Measurements from ENCODE around the gene OR10J5.
"Not testable (repeated sequence)": the region's sequence is repeated elsewhere in the genome, so short reads cannot be mapped to it uniquely, and the experiment has no call there.

Gene OR10J5

DNA sequence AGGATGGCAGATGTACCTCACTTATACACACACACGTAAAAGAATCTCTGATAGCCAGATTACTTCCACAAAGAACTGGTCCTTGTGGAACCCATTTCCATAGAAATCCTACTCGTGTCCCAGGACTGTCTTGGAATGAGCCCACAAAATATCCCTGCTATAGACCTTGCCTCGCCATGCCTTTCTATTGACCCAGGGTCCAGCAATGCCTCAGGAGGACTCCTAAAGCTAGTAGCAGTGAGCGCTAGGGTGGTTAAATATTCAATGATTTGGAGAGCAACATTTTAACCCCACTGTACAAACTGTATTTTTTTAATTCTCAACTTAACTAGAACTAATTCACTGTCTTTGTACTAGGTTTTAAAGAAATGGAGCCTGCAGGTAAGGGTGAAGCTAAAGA, 26.9 kb downstream of the OR10J5 start:
- Histone ChIP-seq H3K79me2 (ENCODE audit: insufficient read depth, low read length) (no peaks in the 10 kb centered on the region), H2AFZ (ENCODE audit: low read depth, low read length, severe bottlenecking) (no peak overlapping the region), H4K20me1 (ENCODE audit: low read depth, low read length) (no peaks in the 10 kb centered on the region), H3K4me3 (ENCODE audit: insufficient read depth, low read length, poor library complexity, severe bottlenecking) (no peak overlapping the region), H3K4me2 (ENCODE audit: low read depth, low read length, poor library complexity, severe bottlenecking) (no peak overlapping the region), H3K36me3 (ENCODE audit: low read length) (no peaks in the 10 kb centered on the region), H3K9me3 (ENCODE audit: insufficient read depth, low read length) (no peaks in the 10 kb centered on the region), H3K27ac (ENCODE audit: low read depth, low read length) (no peak overlapping the region), H3K27me3 (ENCODE audit: low read length) (no peaks in the 10 kb centered on the region), H3F3A (ENCODE audit: insufficient read depth) (no peaks in the 10 kb centered on the region), H3K9ac (ENCODE audit: low read length) (no peak overlapping the region), H3K9me2 (replicated peaks; ENCODE audit: insufficient read depth, low read length) (no peaks in the 10 kb centered on the region)
- TF ChIP-seq CTCF (IDR thresholded peaks at IDR 0.05; ENCODE audit: insufficient read depth, low read length, poor library complexity, severe bottlenecking) (no peak), EZH2phosphoT487 (conservative IDR thresholded peaks at IDR 0.05; ENCODE audit: low read length) (no peak)

DNA sequence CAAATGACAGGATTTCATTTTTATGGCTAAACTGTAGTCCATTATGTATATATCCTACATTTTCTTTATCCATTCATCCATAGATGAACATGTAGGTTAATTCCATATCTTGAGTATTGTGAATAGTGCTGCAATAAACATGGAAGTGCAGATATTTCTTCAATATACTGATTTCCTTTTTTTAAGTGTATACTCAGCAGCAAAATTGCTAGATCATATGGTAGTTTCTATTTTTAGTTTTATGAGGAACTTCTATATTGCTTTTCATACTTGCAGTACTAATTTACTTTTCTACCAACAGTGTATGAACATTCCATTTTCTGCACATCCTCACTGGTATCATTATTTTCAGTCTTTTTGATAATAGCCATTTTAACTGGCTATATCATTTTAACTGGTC, 30.1 kb downstream of the OR10J5 start:
- Histone ChIP-seq H3K79me2 (ENCODE audit: insufficient read depth, low read length) (no peaks in the 10 kb centered on the region), H3K27ac (ENCODE audit: low read depth, low read length) (no peak overlapping the region), H2AFZ (ENCODE audit: low read depth, low read length, severe bottlenecking) (no peak overlapping the region), H3K9me2 (replicated peaks; ENCODE audit: insufficient read depth, low read length) (no peaks in the 10 kb centered on the region), H3K9me3 (ENCODE audit: insufficient read depth, low read length) (no peaks in the 10 kb centered on the region), H3K27me3 (ENCODE audit: low read length) (no peaks in the 10 kb centered on the region), H3K4me3 (ENCODE audit: insufficient read depth, low read length, poor library complexity, severe bottlenecking) (no peak overlapping the region), H3K36me3 (ENCODE audit: low read length) (no peaks in the 10 kb centered on the region), H4K20me1 (ENCODE audit: low read depth, low read length) (no peaks in the 10 kb centered on the region), H3K9ac (ENCODE audit: low read length) (no peak overlapping the region), H3F3A (ENCODE audit: insufficient read depth) (no peaks in the 10 kb centered on the region), H3K4me2 (ENCODE audit: low read depth, low read length, poor library complexity, severe bottlenecking) (no peak overlapping the region)
- TF ChIP-seq CTCF (IDR thresholded peaks at IDR 0.05; ENCODE audit: insufficient read depth, low read length, poor library complexity, severe bottlenecking): no peak
- no peak for TF ChIP-seq EZH2phosphoT487 (conservative IDR thresholded peaks at IDR 0.05; ENCODE audit: low read length)

DNA sequence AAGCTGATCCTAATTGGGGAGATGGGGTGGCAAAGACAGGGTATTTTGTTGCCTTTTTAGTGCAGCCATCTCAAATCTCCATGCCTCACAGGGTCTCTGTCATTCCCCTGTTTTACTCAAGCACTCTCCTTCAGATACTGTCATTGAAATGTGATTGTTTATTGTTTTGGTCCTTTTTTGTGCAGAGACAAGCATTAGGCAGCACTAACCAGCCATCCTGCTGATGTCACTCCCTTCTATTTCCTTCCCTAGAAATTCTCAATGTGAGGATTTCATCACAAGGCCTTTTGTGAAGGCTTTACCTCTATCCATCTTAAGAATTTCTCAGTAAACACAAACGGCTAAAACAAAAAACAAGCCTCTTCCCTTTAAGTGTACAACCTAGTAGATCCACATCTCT, 34.7 kb downstream of the OR10J5 start:
- Histone ChIP-seq H3K4me3 (ENCODE audit: insufficient read depth, low read length, poor library complexity, severe bottlenecking) (no peak overlapping the region), H2AFZ (ENCODE audit: low read depth, low read length, severe bottlenecking) (no peak overlapping the region), H3K27ac (ENCODE audit: low read depth, low read length) (no peak overlapping the region), H3K27me3 (ENCODE audit: low read length) (no peaks in the 10 kb centered on the region), H3K4me2 (ENCODE audit: low read depth, low read length, poor library complexity, severe bottlenecking) (no peak overlapping the region), H3K36me3 (ENCODE audit: low read length) (no peaks in the 10 kb centered on the region), H3K9me3 (ENCODE audit: insufficient read depth, low read length) (no peaks in the 10 kb centered on the region), H3K9me2 (replicated peaks; ENCODE audit: insufficient read depth, low read length) (no peaks in the 10 kb centered on the region), H4K20me1 (ENCODE audit: low read depth, low read length) (no peaks in the 10 kb centered on the region), H3F3A (ENCODE audit: insufficient read depth) (no peaks in the 10 kb centered on the region), H3K79me2 (ENCODE audit: insufficient read depth, low read length) (no peaks in the 10 kb centered on the region), H3K9ac (ENCODE audit: low read length) (no peak overlapping the region)
- TF ChIP-seq EZH2phosphoT487 (conservative IDR thresholded peaks at IDR 0.05; ENCODE audit: low read length) (no peak), CTCF (IDR thresholded peaks at IDR 0.05; ENCODE audit: insufficient read depth, low read length, poor library complexity, severe bottlenecking) (no peak)

GRCh38 chr1:159494513-159495210, 41.1 kb downstream of the OR10J5 start:
- not testable (repeated sequence) for H3K4me3 ChIP-seq (ENCODE audit: insufficient read depth, low read length, poor library complexity, severe bottlenecking); H3K27ac ChIP-seq (ENCODE audit: low read depth, low read length); H3F3A ChIP-seq (ENCODE audit: insufficient read depth); H3K79me2 ChIP-seq (ENCODE audit: insufficient read depth, low read length); H3K9me2 ChIP-seq (replicated peaks; ENCODE audit: insufficient read depth, low read length); H4K20me1 ChIP-seq (ENCODE audit: low read depth, low read length); H3K9ac ChIP-seq (ENCODE audit: low read length); H2AFZ ChIP-seq (ENCODE audit: low read depth, low read length, severe bottlenecking); H3K27me3 ChIP-seq (ENCODE audit: low read length); H3K4me2 ChIP-seq (ENCODE audit: low read depth, low read length, poor library complexity, severe bottlenecking); H3K36me3 ChIP-seq (ENCODE audit: low read length); H3K9me3 ChIP-seq (ENCODE audit: insufficient read depth, low read length)
